SK-N-SH treated with all-trans-retinoic acid at 6 μM for 48 hours (cell line): Measurements from ENCODE around the gene PRSS36.
"Not testable (repeated sequence)": the region's sequence is repeated elsewhere in the genome, so short reads cannot be mapped to it uniquely, and the experiment has no call there.

ENCODE experiments used
- ATAC-seq: fragments of 200-7000 bp; cut with Tn5 transposase; 3 replicates; pipeline ENCODE4 v1.9.1; 2020; ENCODE audit warnings: mild to moderate bottlenecking, moderate library complexity
- ARNTL ChIP-seq: fragments of 450-650 bp; formaldehyde crosslinking; IDR thresholded peaks from 2 replicates; pipeline ENCODE4 v1.5.0; 2020; ENCODE audit warnings: low read depth, mild to moderate bottlenecking, moderate library complexity, borderline replicate concordance
- BACH2 ChIP-seq: fragments of 250-450 bp; sonication (Bioruptor Pico); IDR thresholded peaks from 2 replicates; pipeline ENCODE4 v1.9.0; 2021; ENCODE audit warnings: mild to moderate bottlenecking, borderline replicate concordance
- CSDC2 ChIP-seq: fragments of 250-450 bp; sonication (Bioruptor Pico); IDR thresholded peaks from 2 replicates; pipeline ENCODE4 v1.5.0; 2020; ENCODE audit warnings: mild to moderate bottlenecking, moderate library complexity
- GLIS3 ChIP-seq: fragments of 250-450 bp; sonication (Bioruptor Pico); IDR thresholded peaks from 2 replicates; pipeline ENCODE4 v1.5.0; 2020; ENCODE audit warnings: mild to moderate bottlenecking, moderate library complexity
- ISL1 ChIP-seq: fragments of 250-450 bp; sonication (Bioruptor Pico); IDR thresholded peaks from 2 replicates; pipeline ENCODE4 v2.1.2; 2022; ENCODE audit warnings: mild to moderate bottlenecking, moderate library complexity
- OSR1 ChIP-seq: fragments of 250-450 bp; sonication (Bioruptor Pico); IDR thresholded peaks from 2 replicates; pipeline ENCODE4 v1.8.0; 2022; ENCODE audit warnings: moderate library complexity, mild to moderate bottlenecking, inconsistent platforms
- RARB ChIP-seq: fragments of 250-450 bp; sonication (Bioruptor Pico); IDR thresholded peaks from 2 replicates; pipeline ENCODE4 v1.8.0; 2021; ENCODE audit warnings: mild to moderate bottlenecking, moderate library complexity
- SNAI2 ChIP-seq: fragments of 250-450 bp; sonication (Bioruptor Pico); IDR thresholded peaks from 2 replicates; pipeline ENCODE4 v1.5.0; 2020; ENCODE audit warnings: mild to moderate bottlenecking, moderate library complexity
- TOX ChIP-seq: fragments of 250-450 bp; sonication (Bioruptor Pico); IDR thresholded peaks from 2 replicates; pipeline ENCODE4 v1.8.0; 2021; ENCODE audit warnings: mild to moderate bottlenecking, moderate library complexity, borderline replicate concordance
- ZC3H10 ChIP-seq: fragments of 250-450 bp; sonication (Bioruptor Pico); IDR thresholded peaks from 2 replicates; pipeline ENCODE4 v1.5.1; 2021; ENCODE audit warnings: mild to moderate bottlenecking, moderate library complexity
- ZFP30 ChIP-seq: fragments of 450-650 bp; formaldehyde crosslinking; IDR thresholded peaks from 2 replicates; pipeline ENCODE4 v1.5.0; 2022; ENCODE audit warnings: mild to moderate bottlenecking, moderate library complexity
- ZNF565 ChIP-seq: fragments of 450-650 bp; formaldehyde crosslinking; conservative IDR thresholded peaks from 2 replicates; pipeline ENCODE4 v1.5.0; 2020; ENCODE audit warnings: low read depth, mild to moderate bottlenecking, moderate library complexity
- ZNF70 ChIP-seq: fragments of 450-650 bp; formaldehyde crosslinking; IDR thresholded peaks from 2 replicates; pipeline ENCODE4 v1.5.0; 2020; ENCODE audit warnings: mild to moderate bottlenecking, moderate library complexity
- TF ChIP-seq, protein P1 (sequence below): fragments of 250-450 bp; sonication (Bioruptor Pico); IDR thresholded peaks from 2 replicates; pipeline ENCODE4 v1.5.1; 2020; ENCODE audit warnings: low read depth, mild to moderate bottlenecking, moderate library complexity
- TF ChIP-seq, protein P2 (sequence below): fragments of 250-450 bp; sonication (Bioruptor Pico); IDR thresholded peaks from 2 replicates; pipeline ENCODE4 v1.5.1; 2021; ENCODE audit warnings: mild to moderate bottlenecking, moderate library complexity
- TF ChIP-seq, protein P3 (sequence below): fragments of 250-450 bp; sonication (Bioruptor Pico); IDR thresholded peaks from 2 replicates; pipeline ENCODE4 v1.8.0; 2021; ENCODE audit warnings: low read depth, mild to moderate bottlenecking, moderate library complexity, borderline replicate concordance
- TF ChIP-seq, protein P4 (sequence below): fragments of 250-450 bp; sonication (Bioruptor Pico); IDR thresholded peaks from 2 replicates; pipeline ENCODE4 v1.8.0; 2020; ENCODE audit warnings: mild to moderate bottlenecking, moderate library complexity, borderline replicate concordance
- TF ChIP-seq, protein P5 (sequence below): fragments of 250-450 bp; sonication (Bioruptor Pico); IDR thresholded peaks from 2 replicates; pipeline ENCODE4 v1.5.0; 2020; ENCODE audit warnings: mild to moderate bottlenecking, moderate library complexity

Gene PRSS36

DNA sequence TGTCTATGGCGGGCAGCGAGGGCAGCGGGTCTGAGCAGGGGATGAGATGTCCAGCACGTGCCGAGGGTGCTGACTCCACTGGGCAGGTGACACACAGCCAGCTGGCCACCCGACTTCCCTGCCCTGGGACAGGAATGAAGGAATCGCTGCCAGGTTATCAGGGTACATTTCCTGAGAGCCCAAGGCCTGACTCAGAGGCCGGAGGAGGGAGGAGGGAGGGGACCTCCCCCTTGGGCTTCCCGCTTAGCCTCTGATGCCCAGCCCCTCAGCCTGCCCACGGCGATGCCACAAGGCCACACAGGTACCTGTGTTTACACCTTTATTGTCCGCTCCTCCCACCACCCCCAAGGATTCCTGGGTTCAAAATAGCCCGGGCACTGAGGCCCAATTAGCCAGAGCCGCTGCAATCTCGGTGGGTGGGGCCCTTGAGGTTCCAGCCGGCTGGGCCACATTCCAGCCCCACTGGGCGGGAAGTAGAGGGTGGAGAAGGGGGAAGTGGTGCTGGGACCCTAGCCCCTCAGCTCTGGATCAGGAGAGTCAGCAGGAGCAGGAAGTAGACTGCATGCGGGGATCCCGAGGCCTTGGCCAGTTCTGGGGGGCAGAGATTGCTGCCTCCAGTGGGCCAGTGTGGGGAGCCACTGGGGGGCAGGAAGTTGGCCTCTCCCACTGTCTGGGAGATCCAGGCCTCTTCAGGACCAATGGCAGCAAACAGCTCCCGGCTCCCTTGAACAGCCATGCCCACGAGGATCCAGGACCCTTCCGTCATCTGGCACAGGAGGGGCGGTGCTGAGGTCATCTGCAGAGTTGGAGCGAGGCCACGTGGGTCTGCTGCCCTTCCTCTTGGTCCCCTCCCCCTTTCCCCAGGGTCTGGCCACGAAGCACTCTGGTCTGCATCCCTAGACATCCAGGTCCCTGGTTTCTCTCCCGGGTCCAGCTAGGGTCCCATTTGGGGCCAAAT is 11.0 kb downstream of the PRSS36 start (continued):
- no peak for TF ChIP-seq TOX (CRISPR knock-in tag)
- no peak for TF ChIP-seq SNAI2 (CRISPR knock-in tag)
- no peak for TF ChIP-seq ZFP30
- no peak for TF ChIP-seq ISL1 (CRISPR knock-in tag)
- TF ChIP-seq BACH2 (CRISPR knock-in tag), result no peak

DNA sequence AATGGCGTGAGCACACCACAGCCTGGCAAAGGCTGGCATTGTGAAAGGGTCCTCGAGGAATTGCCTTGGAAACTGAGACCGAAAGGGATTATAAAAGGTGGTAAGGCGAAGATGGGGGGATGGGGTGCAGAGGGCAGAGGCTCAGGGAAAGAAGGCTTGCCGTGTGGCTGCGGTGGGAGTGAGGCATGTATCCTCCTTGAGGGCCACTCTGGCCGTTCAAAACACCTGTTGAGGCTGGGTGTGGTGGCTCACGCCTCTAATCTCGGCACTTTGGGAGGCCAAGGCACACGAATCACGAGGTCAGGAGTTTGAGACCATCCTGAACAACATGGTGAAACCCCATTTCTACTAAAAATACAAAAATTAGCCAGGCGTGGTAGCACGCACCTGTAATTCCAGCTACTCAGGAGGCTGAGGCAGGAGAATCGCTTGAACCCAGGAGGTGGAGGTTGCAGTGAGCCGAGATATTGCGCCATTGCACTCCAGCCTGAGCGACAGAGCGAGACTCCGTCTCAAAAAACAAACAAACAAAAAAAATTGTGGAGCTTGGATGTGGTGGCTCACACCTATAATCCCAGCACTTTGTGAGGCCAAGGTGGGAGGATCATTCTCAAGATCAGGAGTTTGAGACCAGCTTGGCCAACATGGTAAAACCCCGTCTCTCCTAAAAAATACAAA is 12.9 kb downstream of the PRSS36 start:
- ATAC-seq, result not testable (repeated sequence)

DNA sequence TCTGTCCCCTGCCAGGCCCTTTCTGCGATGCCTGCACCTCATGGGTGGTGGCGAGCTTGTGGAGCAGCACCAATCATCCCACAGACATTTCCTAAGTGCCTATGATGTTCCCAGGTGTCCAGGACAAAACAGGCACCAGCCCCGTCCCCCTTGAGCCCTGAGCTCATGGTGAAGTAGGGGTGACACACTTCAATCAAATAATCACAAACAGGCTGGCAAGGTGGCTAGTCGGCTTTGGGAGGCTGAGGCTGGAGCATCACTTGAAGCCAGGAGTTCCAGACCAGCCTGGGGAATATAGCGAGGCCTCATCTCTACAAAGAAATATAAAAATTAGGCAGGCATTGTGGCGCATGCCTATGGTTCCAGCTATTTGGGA is 13.6 kb downstream of the PRSS36 start:
- TF ChIP-seq, protein P1, sequence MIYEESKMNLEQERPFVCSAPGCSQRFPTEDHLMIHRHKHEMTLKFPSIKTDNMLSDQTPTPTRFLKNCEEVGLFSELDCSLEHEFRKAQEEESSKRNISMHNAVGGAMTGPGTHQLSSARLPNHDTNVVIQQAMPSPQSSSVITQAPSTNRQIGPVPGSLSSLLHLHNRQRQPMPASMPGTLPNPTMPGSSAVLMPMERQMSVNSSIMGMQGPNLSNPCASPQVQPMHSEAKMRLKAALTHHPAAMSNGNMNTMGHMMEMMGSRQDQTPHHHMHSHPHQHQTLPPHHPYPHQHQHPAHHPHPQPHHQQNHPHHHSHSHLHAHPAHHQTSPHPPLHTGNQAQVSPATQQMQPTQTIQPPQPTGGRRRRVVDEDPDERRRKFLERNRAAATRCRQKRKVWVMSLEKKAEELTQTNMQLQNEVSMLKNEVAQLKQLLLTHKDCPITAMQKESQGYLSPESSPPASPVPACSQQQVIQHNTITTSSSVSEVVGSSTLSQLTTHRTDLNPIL (CRISPR knock-in tag), result no peak
- no peak for TF ChIP-seq GLIS3
- TF ChIP-seq, protein P2, sequence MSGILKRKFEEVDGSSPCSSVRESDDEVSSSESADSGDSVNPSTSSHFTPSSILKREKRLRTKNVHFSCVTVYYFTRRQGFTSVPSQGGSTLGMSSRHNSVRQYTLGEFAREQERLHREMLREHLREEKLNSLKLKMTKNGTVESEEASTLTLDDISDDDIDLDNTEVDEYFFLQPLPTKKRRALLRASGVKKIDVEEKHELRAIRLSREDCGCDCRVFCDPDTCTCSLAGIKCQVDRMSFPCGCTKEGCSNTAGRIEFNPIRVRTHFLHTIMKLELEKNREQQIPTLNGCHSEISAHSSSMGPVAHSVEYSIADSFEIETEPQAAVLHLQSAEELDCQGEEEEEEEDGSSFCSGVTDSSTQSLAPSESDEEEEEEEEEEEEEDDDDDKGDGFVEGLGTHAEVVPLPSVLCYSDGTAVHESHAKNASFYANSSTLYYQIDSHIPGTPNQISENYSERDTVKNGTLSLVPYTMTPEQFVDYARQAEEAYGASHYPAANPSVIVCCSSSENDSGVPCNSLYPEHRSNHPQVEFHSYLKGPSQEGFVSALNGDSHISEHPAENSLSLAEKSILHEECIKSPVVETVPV (CRISPR knock-in tag), result no peak
- TF ChIP-seq, protein P3, sequence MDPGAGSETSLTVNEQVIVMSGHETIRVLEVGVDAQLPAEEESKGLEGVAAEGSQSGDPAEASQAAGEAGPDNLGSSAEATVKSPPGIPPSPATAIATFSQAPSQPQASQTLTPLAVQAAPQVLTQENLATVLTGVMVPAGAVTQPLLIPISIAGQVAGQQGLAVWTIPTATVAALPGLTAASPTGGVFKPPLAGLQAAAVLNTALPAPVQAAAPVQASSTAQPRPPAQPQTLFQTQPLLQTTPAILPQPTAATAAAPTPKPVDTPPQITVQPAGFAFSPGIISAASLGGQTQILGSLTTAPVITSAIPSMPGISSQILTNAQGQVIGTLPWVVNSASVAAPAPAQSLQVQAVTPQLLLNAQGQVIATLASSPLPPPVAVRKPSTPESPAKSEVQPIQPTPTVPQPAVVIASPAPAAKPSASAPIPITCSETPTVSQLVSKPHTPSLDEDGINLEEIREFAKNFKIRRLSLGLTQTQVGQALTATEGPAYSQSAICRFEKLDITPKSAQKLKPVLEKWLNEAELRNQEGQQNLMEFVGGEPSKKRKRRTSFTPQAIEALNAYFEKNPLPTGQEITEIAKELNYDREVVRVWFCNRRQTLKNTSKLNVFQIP (CRISPR knock-in tag), result no peak
- TF ChIP-seq BACH2 (CRISPR knock-in tag), result no peak
- no peak for TF ChIP-seq CSDC2 (CRISPR knock-in tag)
- TF ChIP-seq TOX (CRISPR knock-in tag), result no peak
- no peak for TF ChIP-seq RARB (CRISPR knock-in tag)
- no peak for TF ChIP-seq ARNTL
- TF ChIP-seq ZFP30, result no peak
- no peak for TF ChIP-seq ZNF70 (CRISPR knock-in tag)
- no peak for TF ChIP-seq ZNF565
- TF ChIP-seq, protein P4, sequence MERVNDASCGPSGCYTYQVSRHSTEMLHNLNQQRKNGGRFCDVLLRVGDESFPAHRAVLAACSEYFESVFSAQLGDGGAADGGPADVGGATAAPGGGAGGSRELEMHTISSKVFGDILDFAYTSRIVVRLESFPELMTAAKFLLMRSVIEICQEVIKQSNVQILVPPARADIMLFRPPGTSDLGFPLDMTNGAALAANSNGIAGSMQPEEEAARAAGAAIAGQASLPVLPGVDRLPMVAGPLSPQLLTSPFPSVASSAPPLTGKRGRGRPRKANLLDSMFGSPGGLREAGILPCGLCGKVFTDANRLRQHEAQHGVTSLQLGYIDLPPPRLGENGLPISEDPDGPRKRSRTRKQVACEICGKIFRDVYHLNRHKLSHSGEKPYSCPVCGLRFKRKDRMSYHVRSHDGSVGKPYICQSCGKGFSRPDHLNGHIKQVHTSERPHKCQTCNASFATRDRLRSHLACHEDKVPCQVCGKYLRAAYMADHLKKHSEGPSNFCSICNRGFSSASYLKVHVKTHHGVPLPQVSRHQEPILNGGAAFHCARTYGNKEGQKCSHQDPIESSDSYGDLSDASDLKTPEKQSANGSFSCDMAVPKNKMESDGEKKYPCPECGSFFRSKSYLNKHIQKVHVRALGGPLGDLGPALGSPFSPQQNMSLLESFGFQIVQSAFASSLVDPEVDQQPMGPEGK, result no peak
- no peak for TF ChIP-seq OSR1 (CRISPR knock-in tag)
- no peak for TF ChIP-seq ZC3H10 (CRISPR knock-in tag)
- TF ChIP-seq, protein P5, sequence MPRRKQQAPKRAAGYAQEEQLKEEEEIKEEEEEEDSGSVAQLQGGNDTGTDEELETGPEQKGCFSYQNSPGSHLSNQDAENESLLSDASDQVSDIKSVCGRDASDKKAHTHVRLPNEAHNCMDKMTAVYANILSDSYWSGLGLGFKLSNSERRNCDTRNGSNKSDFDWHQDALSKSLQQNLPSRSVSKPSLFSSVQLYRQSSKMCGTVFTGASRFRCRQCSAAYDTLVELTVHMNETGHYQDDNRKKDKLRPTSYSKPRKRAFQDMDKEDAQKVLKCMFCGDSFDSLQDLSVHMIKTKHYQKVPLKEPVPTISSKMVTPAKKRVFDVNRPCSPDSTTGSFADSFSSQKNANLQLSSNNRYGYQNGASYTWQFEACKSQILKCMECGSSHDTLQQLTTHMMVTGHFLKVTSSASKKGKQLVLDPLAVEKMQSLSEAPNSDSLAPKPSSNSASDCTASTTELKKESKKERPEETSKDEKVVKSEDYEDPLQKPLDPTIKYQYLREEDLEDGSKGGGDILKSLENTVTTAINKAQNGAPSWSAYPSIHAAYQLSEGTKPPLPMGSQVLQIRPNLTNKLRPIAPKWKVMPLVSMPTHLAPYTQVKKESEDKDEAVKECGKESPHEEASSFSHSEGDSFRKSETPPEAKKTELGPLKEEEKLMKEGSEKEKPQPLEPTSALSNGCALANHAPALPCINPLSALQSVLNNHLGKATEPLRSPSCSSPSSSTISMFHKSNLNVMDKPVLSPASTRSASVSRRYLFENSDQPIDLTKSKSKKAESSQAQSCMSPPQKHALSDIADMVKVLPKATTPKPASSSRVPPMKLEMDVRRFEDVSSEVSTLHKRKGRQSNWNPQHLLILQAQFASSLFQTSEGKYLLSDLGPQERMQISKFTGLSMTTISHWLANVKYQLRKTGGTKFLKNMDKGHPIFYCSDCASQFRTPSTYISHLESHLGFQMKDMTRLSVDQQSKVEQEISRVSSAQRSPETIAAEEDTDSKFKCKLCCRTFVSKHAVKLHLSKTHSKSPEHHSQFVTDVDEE, result no peak
- TF ChIP-seq SNAI2 (CRISPR knock-in tag), result no peak
- ATAC-seq, result no peak
